CD14-positive monocyte (primary cell): ENCODE data around the gene NTRK2. TPM values are rescaled to one million over a fixed set of nuclear protein-coding genes. Genes with fewer than 3 reads are reported as not detected.

Experiments
- DNase-seq, 3 donors: peaks; one replicate each; pipeline ENCODE4 v3.0.0-alpha.2; 2011 to 2022
- H2AFZ ChIP-seq: 2 replicates; pipeline ENCODE4 v1.6.0; 2012; ENCODE audit warnings: mild to moderate bottlenecking, low read depth, low read length, inconsistent platforms; ENCODE audit not compliant: insufficient read depth, poor library complexity, severe bottlenecking
- H3K27ac ChIP-seq, 2 donors: 1 replicate in 1 of 2; 2 replicates in 1 of 2; pipeline ENCODE4 v1.5.1; 2012 to 2013; ENCODE audit warnings: low read length in 2 of 2, control low read depth in 1 of 2, inconsistent platforms in 1 of 2, low read depth in 1 of 2, mild to moderate bottlenecking in 1 of 2
- H3K27me3 ChIP-seq, 2 donors: one replicate each; pipeline versions ENCODE4 v1.6.0 to v1.6.1; 2011 to 2013; ENCODE audit warnings: low read length in 2 of 2; ENCODE audit not compliant: control insufficient read depth in 2 of 2, insufficient read depth in 2 of 2
- H3K36me3 ChIP-seq, 2 donors: replicated peaks in 1 of 2; 1 replicate in 1 of 2; 2 replicates in 1 of 2; pipeline versions ENCODE4 v1.5.1 to v1.6.1; 2012 to 2013; ENCODE audit warnings: low read length in 2 of 2, control low read depth in 1 of 2, inconsistent platforms in 1 of 2, mild to moderate bottlenecking in 1 of 2; ENCODE audit not compliant: insufficient read depth in 2 of 2, control insufficient read depth in 1 of 2
- H3K4me1 ChIP-seq, 2 donors: 1 replicate in 1 of 2; 2 replicates in 1 of 2; pipeline versions ENCODE4 v1.5.1 to v1.6.1; 2012 to 2013; ENCODE audit warnings: low read length in 2 of 2, control low read depth in 1 of 2, inconsistent platforms in 1 of 2, mild to moderate bottlenecking in 1 of 2, moderate library complexity in 1 of 2; ENCODE audit not compliant: insufficient read depth in 2 of 2, control insufficient read depth in 1 of 2
- H3K4me2 ChIP-seq: replicated peaks from 2 replicates; pipeline ENCODE3; 2012; ENCODE audit warnings: low read length, moderate library complexity, mild to moderate bottlenecking; ENCODE audit not compliant: poor library complexity, severe bottlenecking; ENCODE audit errors: extremely low read depth
- H3K4me3 ChIP-seq, 3 experiments: fragments of 200-600 bp in 1 of 3; sonication (generic) in 1 of 3; replicated peaks in 1 of 3; 1 replicate in 2 of 3; 2 replicates in 1 of 3; pipeline ENCODE4 v1.5.1; 2011 to 2013; ENCODE audit warnings: low read length in 3 of 3, mild to moderate bottlenecking in 3 of 3, control low read depth in 2 of 3, low read depth in 2 of 3, inconsistent platforms in 1 of 3, moderate library complexity in 1 of 3
- H3K79me2 ChIP-seq: 2 replicates; pipeline ENCODE4 v1.6.0; 2012; ENCODE audit warnings: mild to moderate bottlenecking, control low read depth, inconsistent platforms, low read length, moderate library complexity; ENCODE audit not compliant: insufficient read depth
- H3K9ac ChIP-seq: 2 replicates; pipeline ENCODE4 v1.6.0; 2017; ENCODE audit warnings: low read length, mild to moderate bottlenecking; ENCODE audit not compliant: insufficient read depth, poor library complexity, severe bottlenecking
- H3K9me3 ChIP-seq, 2 donors: replicated peaks in 1 of 2; 1 replicate in 1 of 2; 2 replicates in 1 of 2; pipeline versions ENCODE4 v1.5.1 to v1.6.1; 2012 to 2013; ENCODE audit warnings: low read length in 2 of 2, control low read depth in 1 of 2; ENCODE audit not compliant: control insufficient read depth in 1 of 2, insufficient read depth in 1 of 2
- H4K20me1 ChIP-seq: 2 replicates; pipeline ENCODE4 v1.6.0; 2012; ENCODE audit warnings: mild to moderate bottlenecking, low read length, control low read depth, moderate library complexity; ENCODE audit not compliant: insufficient read depth
- H3K27ac Mint-ChIP-seq, 7 donors: one replicate each; pipeline ENCODE4 v1.8.0; 2020; ENCODE audit warnings: mild to moderate bottlenecking in 7 of 7, mixed read lengths in 7 of 7, moderate library complexity in 6 of 7, inconsistent platforms in 2 of 7
- H3K27me3 Mint-ChIP-seq, 3 donors: one replicate each; pipeline ENCODE4 v1.8.0; 2021 to 2022; ENCODE audit warnings: low read depth in 3 of 3, mild to moderate bottlenecking in 3 of 3, mixed read lengths in 3 of 3, moderate library complexity in 3 of 3, inconsistent platforms in 1 of 3
- H3K36me3 Mint-ChIP-seq, 2 donors: one replicate each; pipeline ENCODE4 v1.8.0; 2020; ENCODE audit warnings: mixed read lengths in 2 of 2, inconsistent platforms in 1 of 2, mild to moderate bottlenecking in 1 of 2
- H3K4me1 Mint-ChIP-seq: one replicate; pipeline ENCODE4 v1.8.0; 2020; ENCODE audit warnings: mild to moderate bottlenecking, mixed read lengths
- H3K4me3 Mint-ChIP-seq, 2 donors: one replicate each; pipeline ENCODE4 v1.8.0; 2020; ENCODE audit warnings: mild to moderate bottlenecking in 2 of 2, mixed read lengths in 2 of 2, moderate library complexity in 1 of 2
- H3K9me3 Mint-ChIP-seq, 7 donors: one replicate each; pipeline ENCODE4 v1.8.0; 2020 to 2022; ENCODE audit warnings: mixed read lengths in 7 of 7, mild to moderate bottlenecking in 6 of 7, moderate library complexity in 6 of 7, inconsistent platforms in 2 of 7
- CTCF ChIP-seq: fragments of 200-600 bp; IDR thresholded peaks from one replicate; pipeline ENCODE4 v1.8.0; 2022; ENCODE audit warnings: antibody characterized with exemption, mild to moderate bottlenecking
- WGBS: methylation state at CpG from one replicate; pipeline ENCODE4 v1.1.5; 2013; ENCODE audit warnings: missing lambda C conversion rate; ENCODE audit not compliant: insufficient coverage; 5-methylcytosine and 5-hydroxymethylcytosine counted together
- intact Hi-C, 2 donors: fragments of 100-400 bp; cut with micrococcal nuclease; formaldehyde crosslinking; loops; one replicate each; pipeline versions ENCODE4 v1.15.0 to v1.15.1; 2023
- polyA plus RNA-seq, 3 donors: library from polyadenylated mRNA; depleted of rRNA in 1 of 3; unstranded in 2 of 3; stranded (reverse) in 1 of 3; fragments of 300-500 nt in 2 of 3; fragments of >200 nt in 1 of 3; fragmentation: Illumina TruSeq in 2 of 3; gene quantifications; 1 replicate in 2 of 3; 2 replicates in 1 of 3; pipeline ENCODE4 v1.2.3, GENCODE V29; 2012 to 2021

Gene NTRK2
- polyA plus RNA-seq, 3 donors: not detected

- no peak overlapping the region for H2AFZ ChIP-seq
- H3K9ac ChIP-seq: no peak overlapping the region
- DNase-seq: no peak
- Mint-ChIP-seq H3K4me3 (no peak overlapping the region), H3K36me3 (no peaks in the 10 kb centered on the region), H3K9me3 (no peaks in the 10 kb centered on the region), H3K27ac (no peak overlapping the region), H3K27me3 (peaks cover 0 to 5% (median 0%) of the 10 kb centered on the region in 3 donors), H3K4me1 (no peaks in the 10 kb centered on the region)
- 77% methylated on average over 3 of the region's 3 CpGs for WGBS
- no peaks in the 10 kb centered on the region for H3K79me2 ChIP-seq
- no peak overlapping the region for H3K4me2 ChIP-seq
- H3K27me3 ChIP-seq: no peaks in the 10 kb centered on the region
- H4K20me1 ChIP-seq: no peaks in the 10 kb centered on the region
- H3K4me1 ChIP-seq: no peaks in the 10 kb centered on the region
- TF ChIP-seq CTCF: no peak
- H3K36me3 ChIP-seq: no peaks in the 10 kb centered on the region
- intact Hi-C loops: no loop called here
- H3K4me3 ChIP-seq: no peak overlapping the region
- no peak overlapping the region for H3K27ac ChIP-seq
- no peaks in the 10 kb centered on the region for H3K9me3 ChIP-seq
These were observed 103.0 kb downstream of the NTRK2 start for GRCh38 chr9:84772511-84772910.

GRCh38 chr9:84773022-84773421 is 103.5 kb downstream of the NTRK2 start:
- DNase-seq: no peak
- H3K9me3 ChIP-seq: no peaks in the 10 kb centered on the region
- no peak overlapping the region for H3K4me3 ChIP-seq
- Mint-ChIP-seq H3K36me3 (no peaks in the 10 kb centered on the region), H3K4me3 (no peak overlapping the region), H3K27me3 (peaks cover 0 to 5% (median 0%) of the 10 kb centered on the region in 3 donors), H3K27ac (no peak overlapping the region), H3K4me1 (no peaks in the 10 kb centered on the region), H3K9me3 (no peaks in the 10 kb centered on the region)
- H2AFZ ChIP-seq: no peak overlapping the region
- no peak overlapping the region for H3K4me2 ChIP-seq
- H3K27ac ChIP-seq: no peak overlapping the region
- no peaks in the 10 kb centered on the region for H3K36me3 ChIP-seq
- no peak overlapping the region for H3K9ac ChIP-seq
- no peaks in the 10 kb centered on the region for H4K20me1 ChIP-seq
- no peaks in the 10 kb centered on the region for H3K27me3 ChIP-seq
- H3K4me1 ChIP-seq: no peaks in the 10 kb centered on the region
- intact Hi-C loops: no loop called here
- no peaks in the 10 kb centered on the region for H3K79me2 ChIP-seq
- TF ChIP-seq CTCF: no peak
